ENCODE measurements around the gene MARVELD1.
"Not testable (repeated sequence)": the region's sequence is repeated elsewhere in the genome, so short reads cannot be mapped to it uniquely, and the experiment has no call there.

Gene MARVELD1

DNA sequence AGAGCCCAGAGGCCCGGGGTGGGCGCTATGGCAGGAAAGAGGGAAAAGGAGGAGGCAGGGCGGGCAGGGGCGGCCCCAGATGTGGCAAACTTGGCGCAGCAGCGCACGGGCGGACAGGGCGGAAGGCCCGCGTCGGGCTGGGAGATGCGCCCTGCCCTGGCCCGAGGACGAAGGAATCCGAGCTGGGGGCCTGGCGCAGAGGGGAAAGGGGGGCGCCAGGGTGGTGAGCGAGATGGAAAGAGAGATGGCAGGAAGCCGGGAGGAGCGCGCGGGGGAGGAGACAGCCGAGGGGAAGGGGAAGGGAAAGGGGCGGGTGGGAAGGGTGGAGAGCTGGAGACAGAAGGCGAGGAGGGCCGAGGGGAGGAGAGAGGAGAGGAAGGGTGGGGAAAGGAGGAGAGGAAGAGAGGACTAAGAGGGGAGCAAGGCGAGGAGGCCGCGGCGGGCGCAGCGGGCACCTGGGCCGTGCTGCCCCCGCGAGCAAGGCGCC, at the start of gene MARVELD1:
Gene MARVELD1 (plus strand): TSS at position 392 of the 487 bp plus-strand sequence. CDS start 147 bp downstream, outside the sequence.
- DNase-seq (ENCODE audit: low spot score) = peak; percentile 80

GRCh38 chr10:97664282-97664850, 49.2 kb upstream of the MARVELD1 start:
- DNase-seq (ENCODE audit: low spot score) = no peak

GRCh38 chr10:97666992-97667391, 46.5 kb upstream of the MARVELD1 start:
- DNase-seq (ENCODE audit: low spot score) = no peak

DNA sequence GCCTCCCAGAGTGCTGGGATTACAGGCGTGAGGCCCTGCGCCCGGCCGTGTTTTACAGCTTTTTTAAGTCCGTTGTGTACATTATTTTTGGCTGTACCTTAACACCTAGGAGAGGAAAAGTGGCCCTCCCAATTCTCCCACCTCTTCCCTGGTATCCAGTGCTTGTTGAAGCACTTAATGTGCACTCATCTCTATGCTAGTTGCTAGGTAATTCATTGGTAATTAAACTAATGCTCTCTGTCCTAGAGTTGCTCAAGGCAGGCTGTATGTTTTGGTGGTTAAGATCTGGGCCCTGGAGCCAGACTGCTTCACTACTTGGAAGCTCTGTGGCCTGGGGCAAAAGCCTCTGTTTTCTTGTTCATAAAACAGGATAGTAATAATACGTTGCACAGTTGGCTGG, 46.1 kb upstream of the MARVELD1 start:
- no peak for DNase-seq (ENCODE audit: low spot score)

GRCh38 chr10:97669571-97669970, 44.0 kb upstream of the MARVELD1 start:
- no peak for DNase-seq (ENCODE audit: low spot score)

DNA sequence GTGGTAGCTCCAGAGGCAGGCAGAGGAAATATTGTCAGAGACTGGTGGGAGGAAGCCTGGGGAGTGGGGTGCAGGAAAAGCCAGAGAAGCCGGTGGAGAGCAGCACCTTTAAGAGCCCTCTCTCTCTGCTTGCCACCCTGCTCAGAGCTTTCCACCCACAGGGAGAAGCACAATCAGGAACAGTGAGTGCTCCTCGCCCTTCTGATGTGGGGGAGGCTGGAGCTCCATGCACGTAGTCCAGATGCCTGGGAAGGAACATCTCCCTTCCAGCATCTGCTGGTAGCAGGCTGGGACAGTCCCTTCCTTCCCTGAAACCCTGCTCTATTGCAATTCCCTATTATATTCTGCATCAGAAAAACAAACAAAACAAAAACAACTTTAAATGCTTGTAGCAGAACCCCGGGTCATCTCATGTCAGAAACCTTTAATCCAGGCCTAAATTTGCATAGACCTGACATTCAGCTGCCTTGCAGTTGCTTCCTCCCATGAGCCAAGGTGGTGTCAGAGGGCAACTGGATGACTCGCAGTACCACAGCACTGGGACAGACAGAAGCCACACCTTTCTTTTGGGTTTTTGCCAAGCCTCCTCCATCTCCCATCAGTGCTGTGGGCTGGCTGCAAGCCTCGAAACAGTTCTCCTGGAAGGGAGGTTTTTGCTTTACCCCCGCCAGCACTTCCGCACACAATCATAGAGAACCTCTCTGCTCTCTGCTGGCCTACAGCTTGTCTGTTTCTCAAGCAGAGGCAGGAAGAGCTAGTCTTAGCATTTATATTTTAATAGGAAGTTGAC, 39.6 kb upstream of the MARVELD1 start:
- no peak for DNase-seq (ENCODE audit: low spot score)

DNA sequence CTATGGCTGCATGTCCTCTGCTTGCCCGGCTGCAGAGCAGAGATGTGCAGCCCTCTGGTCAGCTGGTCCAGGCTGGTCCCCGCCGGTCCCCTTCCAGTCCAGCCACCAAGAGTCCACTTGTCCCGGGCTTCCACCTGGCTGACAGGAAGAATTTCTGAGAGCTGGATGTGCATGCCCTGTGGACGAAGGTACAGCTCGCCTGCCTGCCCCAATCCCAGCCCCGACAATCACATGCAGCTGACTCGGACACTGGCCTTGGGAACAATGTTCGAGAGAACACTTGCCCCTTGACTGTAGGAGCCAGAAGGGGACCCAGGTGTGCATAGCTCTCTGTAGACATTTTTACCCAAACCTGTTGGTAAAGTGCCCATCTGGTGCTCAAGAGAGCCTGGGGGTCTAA, 38.3 kb upstream of the MARVELD1 start:
- DNase-seq (ENCODE audit: low spot score) = no peak

DNA sequence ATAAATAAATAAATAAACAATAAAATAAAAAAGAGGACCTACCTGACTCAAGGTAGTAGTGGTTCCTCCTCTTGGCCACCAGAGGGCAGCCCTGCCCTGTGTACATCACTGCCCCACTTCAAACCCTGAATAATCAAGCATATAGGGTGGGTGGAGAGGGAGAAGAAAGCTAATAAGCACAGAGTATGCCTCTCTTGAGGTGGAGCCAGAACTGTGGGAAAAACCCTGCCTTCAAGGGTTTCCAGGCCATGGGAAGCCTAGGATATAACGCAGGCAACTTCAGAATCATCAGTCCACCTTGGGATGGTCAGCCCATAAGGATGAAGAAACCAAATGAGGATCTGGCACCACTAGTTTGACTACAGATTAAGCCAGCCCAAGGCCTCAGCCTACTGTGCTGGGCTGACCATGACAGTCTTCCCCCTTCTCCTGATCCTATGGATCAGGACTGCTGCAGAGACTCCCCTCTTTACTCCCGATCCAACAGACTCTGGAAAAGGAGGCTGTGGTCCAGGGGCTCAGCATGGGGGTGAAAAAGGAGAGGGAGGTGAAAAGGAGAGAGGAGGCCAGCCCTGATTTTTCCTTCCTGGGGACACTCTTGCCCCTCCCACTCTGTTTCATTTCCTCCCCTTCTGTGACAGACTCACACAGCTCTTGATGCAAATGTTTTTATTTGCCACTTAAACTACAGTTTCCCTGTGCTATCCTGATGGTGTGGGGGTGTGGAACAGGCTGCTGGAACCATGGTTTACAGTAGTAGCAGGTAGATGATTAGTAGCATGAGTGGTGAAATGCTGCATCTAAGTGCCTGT, 36.6 kb upstream of the MARVELD1 start:
- DNase-seq (ENCODE audit: low spot score) = peak; percentile 68

- no peak for DNase-seq (ENCODE audit: low spot score)
These were observed 33.9 kb upstream of the MARVELD1 start for GRCh38 chr10:97679594-97679993.

- no peak for DNase-seq (ENCODE audit: low spot score)
These were observed 31.5 kb upstream of the MARVELD1 start for GRCh38 chr10:97682042-97682441.

DNA sequence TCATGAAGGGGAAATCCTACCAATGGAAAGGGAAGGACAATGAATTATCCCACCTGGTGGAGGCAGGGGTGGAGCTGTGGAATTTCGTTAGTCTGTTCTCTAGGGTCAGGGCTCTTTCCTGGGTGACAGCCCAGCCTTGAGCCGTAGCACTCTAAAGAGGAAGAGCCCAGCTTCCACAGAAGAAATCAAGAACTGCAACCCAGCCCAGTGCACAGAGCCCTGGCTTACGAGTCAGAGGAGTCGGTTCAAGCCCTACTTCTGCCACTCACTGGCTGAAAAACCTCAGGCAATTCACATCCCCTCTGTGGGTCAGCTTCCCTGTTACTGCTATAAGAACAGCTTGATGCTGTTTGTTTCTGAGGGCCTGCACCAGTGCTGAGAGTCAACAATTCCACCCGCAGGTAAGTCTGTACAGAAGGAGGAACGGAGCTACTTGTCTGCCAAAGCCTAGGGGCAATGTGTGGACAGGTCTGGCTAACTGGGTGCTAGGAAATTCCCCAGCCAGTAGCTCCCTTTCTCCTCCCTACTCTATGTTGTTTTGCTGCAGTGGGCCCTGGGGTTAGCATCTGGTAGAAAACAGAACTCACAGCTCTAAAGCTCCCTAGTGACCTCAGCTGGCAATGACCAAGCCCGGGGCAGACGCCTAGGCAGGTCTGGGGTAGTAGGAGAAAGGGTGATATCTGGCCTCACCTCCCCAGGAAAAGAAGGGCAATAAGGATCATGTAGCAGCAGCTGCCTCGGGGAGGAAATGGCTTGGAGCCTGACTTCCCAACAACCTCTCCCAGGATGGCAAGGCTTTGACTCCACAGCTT, 29.8 kb upstream of the MARVELD1 start:
- DNase-seq (ENCODE audit: low spot score) = no peak

DNA sequence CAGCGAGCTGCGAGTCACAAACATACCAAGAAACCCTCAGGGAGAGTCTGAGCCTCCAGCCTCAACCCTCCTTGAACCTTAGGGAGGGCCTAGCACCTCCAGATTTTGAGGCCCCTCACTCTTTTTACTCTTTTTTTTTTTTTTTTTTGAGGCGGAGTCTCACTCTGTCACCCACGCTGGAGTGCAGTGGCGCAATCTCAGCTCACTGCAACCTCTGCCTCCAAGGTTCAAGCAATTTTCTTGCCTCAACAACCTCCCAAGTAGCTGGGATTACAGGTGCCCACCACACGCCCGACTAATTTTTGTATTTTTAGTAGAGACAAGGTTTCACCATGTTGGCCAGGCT, 29.2 kb upstream of the MARVELD1 start:
- not testable (repeated sequence) for DNase-seq (ENCODE audit: low spot score)

DNA sequence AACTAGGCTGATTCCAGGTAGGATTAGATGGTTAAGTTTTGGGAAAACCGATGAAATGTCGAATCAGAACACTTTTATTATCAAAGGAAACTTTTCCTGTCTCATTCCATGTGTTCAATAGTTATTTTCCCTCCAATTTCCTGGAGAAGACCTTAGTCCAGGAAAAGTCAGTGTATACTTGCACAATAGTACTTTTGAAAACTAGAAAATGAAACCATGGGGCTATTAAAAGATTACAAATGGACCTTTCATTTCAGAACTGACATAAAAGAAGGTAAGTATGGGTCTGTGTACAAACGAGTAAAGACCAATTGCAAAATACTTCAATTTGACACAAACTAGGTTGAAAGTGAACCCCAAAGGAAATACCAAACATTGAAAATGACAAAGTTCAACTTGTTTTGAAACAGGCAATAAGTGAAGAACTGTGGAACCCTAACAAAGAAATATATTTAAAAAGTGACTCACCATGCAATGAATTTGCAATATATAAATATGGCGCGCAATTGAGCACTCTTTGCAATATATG, 28.6 kb upstream of the MARVELD1 start:
- no peak for DNase-seq (ENCODE audit: low spot score)

DNA sequence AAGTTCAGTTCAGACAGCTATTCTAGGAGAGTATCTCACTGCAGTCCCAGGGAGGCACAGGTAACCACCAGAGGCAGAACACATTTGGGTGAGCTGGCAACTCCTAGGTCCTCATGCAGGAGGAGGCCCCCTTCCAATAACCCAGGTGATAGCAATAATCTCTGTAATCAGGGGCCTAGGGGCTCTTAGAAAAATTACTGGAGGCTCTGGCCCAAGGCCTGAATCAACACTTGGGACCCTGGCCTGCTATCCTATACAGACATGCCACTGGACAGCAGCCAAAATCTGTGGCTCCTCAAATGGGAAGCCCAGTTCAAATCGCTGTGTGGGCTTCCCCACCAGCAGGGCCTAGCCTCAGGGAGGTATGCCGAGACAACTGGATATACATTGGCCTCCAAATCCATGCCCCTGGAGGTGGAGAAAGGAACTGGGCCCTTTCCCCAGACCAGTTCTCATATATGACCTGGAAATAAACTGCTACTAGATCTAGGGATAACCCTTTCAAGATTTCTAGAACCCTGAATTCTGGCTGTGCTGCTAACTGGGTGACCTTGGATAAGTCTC, 28.1 kb upstream of the MARVELD1 start:
- no peak for DNase-seq (ENCODE audit: low spot score)

GRCh38 chr10:97686301-97686961, 27.1 kb upstream of the MARVELD1 start:
- DNase-seq (ENCODE audit: low spot score) = no peak

DNA sequence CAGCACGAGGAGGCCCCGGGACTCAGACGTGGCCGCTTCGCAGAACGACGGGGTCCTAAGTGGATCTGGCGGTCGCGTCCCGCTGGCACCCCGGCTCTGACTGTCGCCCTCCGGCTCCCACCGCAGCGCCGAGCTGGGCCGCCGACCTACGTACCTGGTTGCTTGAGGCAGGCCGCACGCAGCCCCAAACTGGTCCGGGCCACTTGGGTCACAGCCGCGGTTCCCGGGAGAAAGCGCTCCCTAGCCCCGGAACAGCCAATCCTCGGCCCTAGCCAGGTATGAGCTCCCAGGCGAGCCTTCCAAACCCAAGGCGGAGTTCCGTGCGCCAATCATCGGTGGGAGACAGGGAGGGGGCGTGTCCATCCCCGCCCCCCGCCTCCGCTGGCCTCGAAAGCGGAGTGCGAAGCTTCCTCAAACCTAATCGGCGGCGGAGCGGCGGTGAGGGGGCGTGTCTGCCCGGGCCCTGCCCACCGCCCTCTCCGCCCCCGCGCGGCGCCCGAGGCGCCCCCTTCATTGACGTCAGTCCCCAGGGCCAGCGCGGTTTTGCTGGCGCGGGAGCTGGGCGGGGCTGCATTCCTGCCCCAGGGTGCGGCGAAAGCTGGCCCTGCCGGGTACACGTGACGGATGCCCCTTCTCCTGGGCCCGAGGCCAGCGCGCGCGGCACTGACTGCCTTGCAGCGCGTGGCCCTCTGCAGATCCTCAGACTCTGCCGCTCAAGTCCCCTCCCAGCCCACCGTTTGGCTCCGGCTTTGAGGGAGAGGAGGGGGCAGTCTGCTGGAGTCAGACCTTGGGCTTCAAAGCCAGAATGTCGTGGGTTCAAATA, 26.4 kb upstream of the MARVELD1 start, which contains the start of gene AVPI1:
Gene AVPI1 (minus strand): TSS at position 280 of the 823 bp plus-strand sequence. CDS start 7,336 bp downstream, outside the sequence.
- peak; percentile 93 for DNase-seq (ENCODE audit: low spot score)

DNA sequence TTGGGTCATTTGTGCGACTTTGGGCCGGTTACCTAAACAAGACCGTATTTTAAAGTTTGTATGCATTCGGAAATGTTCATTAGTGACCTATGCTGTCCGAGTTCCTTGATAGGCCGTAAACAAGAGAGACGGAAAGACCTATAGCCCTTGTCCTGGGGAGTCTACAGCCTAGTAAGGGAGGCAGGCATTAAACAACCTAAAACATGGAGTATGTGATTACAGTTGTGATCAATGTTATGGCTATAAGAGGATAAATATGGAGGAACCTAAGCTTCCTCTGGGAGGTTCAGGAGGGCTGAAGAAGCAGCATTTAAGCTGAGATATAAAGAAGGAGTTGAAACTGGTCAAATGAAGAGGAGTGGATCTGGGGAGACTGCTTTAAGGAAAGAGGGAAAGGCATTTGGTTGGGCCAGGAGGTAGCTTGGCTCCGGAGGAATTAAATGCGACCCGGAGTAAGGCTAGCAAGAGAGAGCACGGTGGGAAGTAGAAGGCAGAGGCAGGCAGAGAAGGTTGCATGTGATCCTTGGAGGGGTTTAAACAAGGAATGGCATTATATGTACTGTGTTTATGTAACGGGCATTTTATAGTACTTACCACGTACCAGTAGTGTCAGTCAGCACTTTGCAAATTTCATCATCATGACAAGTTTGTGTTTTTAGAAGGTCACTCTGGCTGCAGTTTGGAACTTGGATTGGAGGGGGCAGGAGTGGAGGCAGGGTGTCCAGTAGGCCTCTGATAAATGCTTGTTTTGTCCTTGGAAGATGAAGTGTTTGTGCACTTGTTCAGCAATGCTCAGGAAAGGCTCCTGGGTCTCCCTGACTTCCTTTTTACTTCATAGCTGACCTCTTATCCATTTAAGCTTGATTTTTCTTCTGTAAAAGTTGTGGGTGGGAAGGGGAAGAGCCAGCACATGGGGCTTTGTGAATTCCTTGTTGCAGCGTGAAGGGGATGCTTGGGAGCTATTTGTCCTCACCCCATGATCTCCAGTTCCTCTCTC, 25.4 kb upstream of the MARVELD1 start:
- DNase-seq (ENCODE audit: low spot score) = no peak

GRCh38 chr10:97689559-97690020, 23.9 kb upstream of the MARVELD1 start:
- no peak for DNase-seq (ENCODE audit: low spot score)

Measured in D341Med (cell line).